Fibroblast of villous mesenchyme (primary cell): ENCODE results near the gene LIF. TPM values are rescaled to one million over a fixed set of nuclear protein-coding genes. Genes with fewer than 3 reads are reported as not detected.

ENCODE experiments used
- DNase-seq: peaks from one replicate; pipeline ENCODE4 v3.0.0-alpha.2; 2010; ENCODE audit warnings: low read depth
- H3K4me3 ChIP-seq: 2 replicates; pipeline ENCODE4 v1.5.1; 2011; ENCODE audit warnings: low read depth, mild to moderate bottlenecking, low read length
- total RNA-seq: library from RNA; depleted of rRNA; stranded (reverse); fragments of >200 nt; gene quantifications from 2 replicates; pipeline ENCODE4 v1.2.3, GENCODE V29; 2012
- TF ChIP-seq, protein P1 (sequence below): IDR thresholded peaks from 2 replicates; pipeline ENCODE4 v1.5.1; 2012; ENCODE audit warnings: low read depth, mild to moderate bottlenecking, low read length; ENCODE audit not compliant: insufficient read depth

LIF gene
- total RNA-seq, 1 donor: 7.8 TPM

DNA sequence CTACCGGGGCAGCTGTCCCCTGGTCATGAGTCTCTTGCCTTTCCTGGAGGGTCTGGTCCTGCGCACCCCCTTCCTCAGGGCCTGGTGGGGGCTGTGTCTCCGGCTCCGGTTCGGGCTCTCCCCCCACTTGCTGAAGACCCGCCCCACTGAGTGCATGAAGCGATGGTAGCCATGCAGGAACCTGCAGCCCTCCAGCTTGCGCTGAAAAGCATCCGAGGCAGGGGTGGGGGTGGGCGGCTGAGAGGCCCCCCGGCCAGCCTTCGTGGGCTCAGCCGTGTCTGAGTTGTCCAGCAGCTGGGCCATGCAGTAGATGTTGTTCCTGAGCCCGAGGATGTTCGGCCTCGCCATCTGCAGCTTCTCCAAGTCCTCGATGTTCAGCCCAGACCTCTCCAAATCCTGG, 17.3 kb upstream of the LIF start:
- TF ChIP-seq, protein P1, sequence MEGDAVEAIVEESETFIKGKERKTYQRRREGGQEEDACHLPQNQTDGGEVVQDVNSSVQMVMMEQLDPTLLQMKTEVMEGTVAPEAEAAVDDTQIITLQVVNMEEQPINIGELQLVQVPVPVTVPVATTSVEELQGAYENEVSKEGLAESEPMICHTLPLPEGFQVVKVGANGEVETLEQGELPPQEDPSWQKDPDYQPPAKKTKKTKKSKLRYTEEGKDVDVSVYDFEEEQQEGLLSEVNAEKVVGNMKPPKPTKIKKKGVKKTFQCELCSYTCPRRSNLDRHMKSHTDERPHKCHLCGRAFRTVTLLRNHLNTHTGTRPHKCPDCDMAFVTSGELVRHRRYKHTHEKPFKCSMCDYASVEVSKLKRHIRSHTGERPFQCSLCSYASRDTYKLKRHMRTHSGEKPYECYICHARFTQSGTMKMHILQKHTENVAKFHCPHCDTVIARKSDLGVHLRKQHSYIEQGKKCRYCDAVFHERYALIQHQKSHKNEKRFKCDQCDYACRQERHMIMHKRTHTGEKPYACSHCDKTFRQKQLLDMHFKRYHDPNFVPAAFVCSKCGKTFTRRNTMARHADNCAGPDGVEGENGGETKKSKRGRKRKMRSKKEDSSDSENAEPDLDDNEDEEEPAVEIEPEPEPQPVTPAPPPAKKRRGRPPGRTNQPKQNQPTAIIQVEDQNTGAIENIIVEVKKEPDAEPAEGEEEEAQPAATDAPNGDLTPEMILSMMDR: no peak
- H3K4me3 ChIP-seq: no peak overlapping the region
- DNase-seq: no peak

DNA sequence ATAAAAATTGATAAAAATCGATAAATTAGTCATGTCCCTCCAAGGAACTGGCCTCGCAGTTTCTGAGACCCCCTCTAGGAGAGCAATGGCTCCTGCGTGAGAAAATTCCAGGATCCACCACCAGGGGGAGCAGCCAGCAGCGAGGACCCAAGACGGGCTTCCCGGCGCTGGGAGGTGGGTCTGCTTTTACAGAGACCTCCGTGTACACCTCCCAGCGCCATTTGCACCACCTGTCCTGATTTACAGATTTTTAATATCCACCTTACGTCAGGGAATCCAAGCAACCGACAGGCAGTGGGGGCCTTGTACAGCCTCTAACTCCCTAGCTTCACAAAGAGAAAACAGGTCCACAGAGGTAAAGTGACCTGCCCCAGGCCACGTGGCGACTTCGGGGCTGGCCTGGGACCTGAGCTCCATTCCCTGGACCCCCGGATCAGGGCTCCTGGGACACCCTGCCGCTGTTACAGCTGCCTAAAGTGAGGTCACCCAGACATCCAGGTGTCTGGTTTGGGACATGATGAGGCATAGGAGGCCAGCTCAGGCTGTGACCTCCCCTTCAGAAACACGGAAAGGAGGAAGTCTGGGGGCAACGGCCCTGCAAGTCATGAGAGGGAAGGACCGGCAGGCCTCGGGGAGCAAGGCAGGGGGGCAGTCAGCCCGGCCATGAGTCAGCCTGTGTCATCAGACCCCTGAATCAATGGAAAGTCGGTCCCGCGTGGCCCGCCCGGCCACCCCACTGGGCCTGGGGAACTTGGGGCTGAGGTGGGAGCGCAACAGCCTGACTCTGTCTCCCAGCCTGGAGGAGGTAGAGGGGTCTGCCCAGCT, 16.6 kb upstream of the LIF start:
- peak; percentile 67 for DNase-seq
- TF ChIP-seq, protein P1: peak; percentile 90
- peak overlapping the region; percentile 23 for H3K4me3 ChIP-seq

DNA sequence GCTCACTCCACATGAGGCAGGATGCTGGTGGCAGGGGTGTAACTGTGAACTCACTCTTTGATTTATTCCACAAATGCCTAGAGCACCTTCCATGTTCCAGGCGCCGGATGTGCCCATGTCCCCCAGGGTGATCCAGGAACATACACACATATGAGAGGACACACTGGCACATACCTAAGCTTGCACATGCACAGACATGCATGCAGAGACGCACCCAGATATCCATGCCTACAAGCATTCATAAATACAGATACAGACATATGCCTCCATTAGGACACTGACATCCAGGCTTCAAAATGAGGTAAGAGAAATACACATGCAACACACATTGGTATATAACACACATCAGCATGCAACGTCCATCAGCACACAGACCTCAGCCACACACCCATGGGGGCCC, 15.6 kb upstream of the LIF start:
- no peak for DNase-seq
- TF ChIP-seq, protein P1: no peak
- no peak overlapping the region for H3K4me3 ChIP-seq

DNA sequence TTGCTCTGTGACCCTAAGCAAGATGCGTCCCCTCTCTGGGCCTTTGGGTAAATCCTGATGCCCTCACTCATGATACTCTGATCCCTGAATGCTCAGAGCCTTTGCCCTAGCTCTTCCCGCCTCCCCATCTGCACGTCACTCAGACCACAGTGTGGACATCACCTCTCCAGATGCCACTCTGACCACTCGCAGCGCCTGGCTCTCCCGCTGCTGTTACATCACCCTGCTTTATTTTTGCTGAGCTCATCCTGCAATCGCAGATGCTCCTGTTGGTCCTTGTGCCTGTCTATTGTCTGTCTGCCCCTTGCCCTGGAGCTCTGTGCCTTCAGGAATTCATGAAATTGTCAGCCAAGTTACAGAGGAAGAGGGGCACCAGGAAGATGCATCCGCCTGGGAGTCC, 14.6 kb upstream of the LIF start:
- no peak overlapping the region for H3K4me3 ChIP-seq
- no peak for DNase-seq
- TF ChIP-seq, protein P1: no peak

DNA sequence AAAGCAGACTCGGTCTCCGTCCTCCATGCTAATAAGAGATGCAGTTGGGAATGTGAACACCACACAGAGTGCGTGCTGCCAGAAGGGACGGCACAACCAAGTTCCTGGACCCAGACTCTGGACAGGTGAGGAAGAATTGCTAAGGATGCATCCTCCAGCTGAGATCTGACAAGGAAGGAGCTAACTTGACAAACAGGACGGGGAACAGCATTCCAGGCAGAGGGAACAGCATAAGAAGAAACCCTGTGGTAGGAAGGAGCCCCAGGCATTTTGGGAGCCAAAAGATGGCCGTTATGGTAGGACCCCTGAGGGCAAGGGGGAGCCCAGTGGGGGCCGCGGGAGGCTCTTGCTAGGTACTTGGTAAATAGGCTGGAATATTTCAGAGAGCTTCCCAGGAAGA, 14.1 kb upstream of the LIF start:
- TF ChIP-seq, protein P1: no peak
- DNase-seq: no peak
- H3K4me3 ChIP-seq: no peak overlapping the region

DNA sequence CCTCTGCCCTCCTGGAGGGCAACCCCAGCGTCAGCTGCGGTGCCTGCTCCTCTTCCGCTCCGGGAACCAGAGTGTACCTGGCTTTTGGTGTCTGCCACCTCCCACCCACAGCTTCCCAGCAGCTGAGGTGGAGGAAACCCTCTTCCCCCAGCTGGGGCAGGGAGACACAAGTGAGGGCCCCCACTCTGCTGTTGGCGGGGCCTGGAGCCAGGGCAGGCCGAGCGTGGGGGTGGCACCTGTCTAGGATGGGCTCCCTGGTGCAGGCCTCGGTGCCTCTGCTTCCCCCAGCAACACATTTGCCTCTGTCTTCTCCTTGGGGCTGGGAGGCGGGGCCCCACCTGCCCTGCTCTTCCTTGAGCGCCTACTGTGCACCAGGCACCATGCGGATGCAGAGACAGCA, 13.7 kb upstream of the LIF start:
- TF ChIP-seq, protein P1: no peak
- H3K4me3 ChIP-seq: no peak overlapping the region
- DNase-seq: no peak

DNA sequence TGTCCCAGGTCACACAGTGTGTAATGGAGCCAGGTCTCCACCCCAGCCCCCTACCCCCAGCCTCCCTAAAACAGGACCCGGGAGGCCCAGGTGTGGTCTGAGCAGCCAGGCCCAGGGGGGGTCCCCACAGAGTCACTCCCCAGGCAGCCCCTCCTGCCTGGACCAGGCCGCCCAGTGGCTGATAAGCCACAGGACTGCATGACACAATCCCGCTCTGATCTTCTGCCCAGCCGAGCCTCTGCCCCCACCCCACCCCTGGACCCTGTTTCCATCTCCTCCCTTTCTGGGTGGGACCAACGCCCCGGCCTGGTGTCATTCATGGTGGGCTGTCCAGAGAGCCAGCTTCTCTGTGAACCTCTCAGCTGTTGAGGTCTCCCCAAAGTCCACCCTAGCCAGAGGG, 7.8 kb upstream of the LIF start:
- H3K4me3 ChIP-seq: no peak overlapping the region
- DNase-seq: no peak
- TF ChIP-seq, protein P1: no peak
